GM19372 (cell line): Measurements from ENCODE around the gene DUSP12.
A peak's percentile ranks its signal among the peaks of the same experiment; 100 is the strongest.

Experiments
- ATAC-seq: cut with Tn5 transposase; IDR thresholded peaks from one replicate; pipeline ENCODE4 v1.9.1; 2021; ENCODE audit warnings: mild to moderate bottlenecking, low read depth, moderate library complexity; ENCODE audit not compliant: unreplicated experiment

Gene DUSP12

GRCh38 chr1:161726473-161727255, 22.9 kb upstream of the DUSP12 start:
- peak; percentile 46 for ATAC-seq

DNA sequence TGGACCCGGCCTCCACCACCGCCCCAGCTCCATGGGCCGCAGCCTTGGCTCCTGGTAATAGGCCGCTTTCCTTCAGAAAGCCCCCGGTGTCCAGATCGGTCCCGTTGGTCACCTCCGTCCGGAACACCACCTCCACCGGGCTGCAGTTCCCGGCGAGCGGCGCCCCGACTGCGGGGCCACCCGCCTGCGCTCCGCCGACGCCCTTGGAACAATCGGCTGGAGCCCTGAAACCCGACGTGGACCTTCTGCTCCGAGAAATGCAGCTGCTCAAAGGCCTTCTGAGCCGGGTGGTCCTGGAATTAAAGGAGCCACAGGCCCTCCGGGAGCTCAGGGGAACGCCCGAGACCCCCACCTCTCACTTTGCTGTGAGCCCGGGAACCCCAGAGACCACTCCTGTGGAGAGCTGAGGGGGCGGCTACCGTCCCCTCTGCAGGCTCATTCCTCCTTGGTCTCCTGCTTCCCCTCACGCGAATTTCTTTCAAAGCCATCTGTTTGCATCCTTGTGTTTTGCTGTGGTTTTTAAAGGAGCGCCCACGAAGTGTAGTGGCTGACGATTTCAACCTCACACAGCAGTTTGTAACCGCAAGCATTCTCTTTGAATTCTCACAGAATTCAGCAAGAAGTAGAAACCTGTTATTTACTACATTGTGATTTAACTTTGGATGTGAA, 22.2 kb upstream of the DUSP12 start:
- peak; percentile 15 for ATAC-seq

GRCh38 chr1:161728376-161729226, 21.0 kb upstream of the DUSP12 start:
- no peak for ATAC-seq

DNA sequence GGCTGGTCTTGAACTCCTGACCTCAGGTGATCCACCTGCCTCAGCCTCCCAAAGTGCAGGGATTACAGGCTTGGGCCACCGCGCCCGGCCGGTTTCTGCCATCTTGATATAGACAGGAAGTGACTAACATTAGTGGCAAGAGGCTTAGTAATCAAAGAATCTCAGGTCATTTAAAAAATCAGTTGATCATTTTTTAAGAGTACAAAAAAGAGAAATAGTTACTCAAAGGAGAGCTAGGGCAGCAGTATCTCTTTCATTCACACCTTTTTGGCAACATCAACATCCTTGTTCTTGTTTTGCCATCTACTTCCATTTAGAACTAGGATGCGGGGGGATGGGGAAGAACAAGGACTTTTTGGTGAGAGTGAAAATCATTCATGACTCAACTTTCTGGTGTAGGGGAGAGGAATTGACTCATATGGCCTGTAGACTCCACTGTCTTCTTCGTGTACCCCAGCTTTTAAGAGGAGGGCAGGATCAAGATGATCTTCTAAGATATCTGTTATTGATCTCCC, 19.5 kb upstream of the DUSP12 start:
- ATAC-seq = no peak

DNA sequence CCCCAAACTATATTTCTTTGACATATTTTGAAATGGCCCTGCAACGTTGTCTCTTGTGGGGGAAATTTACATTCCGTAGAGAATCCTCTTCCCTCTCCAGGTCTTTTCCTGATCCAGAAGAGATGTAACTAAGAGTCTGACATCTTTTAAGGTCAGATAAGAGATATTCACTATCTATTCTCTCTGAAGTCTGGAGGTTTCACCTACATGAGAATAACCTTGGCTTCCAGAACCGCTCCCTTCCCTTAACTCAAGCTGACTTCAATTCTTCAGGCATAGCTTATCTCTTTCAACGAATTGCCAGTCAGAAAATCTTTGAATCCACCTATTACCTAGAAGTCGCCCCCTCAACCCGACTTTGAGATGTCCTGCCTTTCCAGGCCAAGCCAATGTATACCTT, 18.3 kb upstream of the DUSP12 start:
- no peak for ATAC-seq

DNA sequence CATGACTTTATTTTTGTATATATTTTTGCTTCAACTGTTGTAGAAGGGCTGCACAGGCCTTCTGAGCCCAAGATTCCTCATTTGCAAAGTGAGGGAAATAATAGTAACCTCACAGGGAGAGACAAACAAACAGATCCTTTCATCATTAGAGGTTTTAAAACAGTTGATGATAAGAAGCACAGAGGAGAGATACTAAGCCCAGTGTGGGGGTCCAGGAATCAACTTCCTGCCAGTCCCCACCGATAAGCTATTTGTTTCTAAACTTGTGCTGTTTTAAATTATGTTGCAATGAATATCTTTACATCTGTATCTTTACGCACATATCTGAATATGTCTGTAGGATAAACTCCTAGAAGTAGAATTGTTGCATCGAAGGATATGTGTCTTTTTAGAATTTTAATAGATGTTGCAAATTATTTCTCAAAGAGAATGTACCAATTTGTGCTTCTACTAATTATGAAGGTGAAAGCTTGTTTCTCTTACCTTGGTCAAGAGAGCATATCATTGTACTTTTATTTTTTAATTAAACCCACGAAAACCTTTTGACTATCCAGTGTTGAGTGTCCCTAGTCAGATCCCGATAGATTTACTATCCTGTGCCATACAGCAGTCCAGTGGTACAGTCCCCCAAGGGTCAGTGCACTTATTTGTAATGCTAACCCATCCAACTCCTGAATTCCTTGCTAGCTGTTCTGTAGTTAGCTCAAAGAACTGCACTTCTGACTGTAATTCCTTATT, 17.4 kb upstream of the DUSP12 start:
- no peak for ATAC-seq

DNA sequence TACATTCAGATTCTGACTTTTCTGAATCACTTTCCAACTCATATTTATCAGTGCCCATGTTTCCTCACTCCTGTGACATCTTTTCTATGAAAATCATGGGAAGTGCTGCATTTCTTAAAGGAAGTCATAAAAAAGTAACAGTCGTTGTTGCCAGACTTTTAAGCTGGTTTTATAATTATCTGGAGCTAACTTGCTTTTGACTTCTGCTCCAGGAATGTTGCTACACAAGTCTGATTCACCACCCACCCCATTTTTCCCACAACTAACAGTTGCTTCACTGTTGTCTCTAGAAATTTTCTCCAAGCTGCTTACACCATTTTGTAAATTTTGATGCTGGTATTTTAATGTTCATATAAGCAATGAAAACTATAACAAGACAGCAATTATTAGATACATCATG, 16.1 kb upstream of the DUSP12 start:
- ATAC-seq = no peak

- ATAC-seq = no peak
These were observed 13.7 kb upstream of the DUSP12 start for GRCh38 chr1:161735837-161736236.

GRCh38 chr1:161736335-161736969, 13.1 kb upstream of the DUSP12 start:
- no peak for ATAC-seq

DNA sequence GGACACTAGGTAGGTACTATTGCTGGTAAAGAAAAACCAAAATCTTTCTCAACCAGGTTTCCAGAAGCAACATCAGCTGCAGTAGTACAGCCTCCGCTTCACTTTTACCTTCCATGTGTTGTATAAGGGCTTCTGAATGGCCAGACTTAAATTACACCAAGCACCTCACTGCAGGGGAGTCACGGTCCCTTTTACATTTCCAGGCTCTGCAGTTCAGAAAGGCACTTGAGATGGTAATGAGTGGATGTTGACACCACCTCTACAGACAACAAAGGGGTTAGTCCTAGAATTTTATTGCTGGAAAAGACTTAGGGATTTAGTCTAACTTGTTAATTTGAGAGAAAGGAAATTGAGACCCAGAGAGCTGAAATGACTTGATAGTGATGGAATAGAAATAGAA, 12.0 kb upstream of the DUSP12 start:
- ATAC-seq = no peak

DNA sequence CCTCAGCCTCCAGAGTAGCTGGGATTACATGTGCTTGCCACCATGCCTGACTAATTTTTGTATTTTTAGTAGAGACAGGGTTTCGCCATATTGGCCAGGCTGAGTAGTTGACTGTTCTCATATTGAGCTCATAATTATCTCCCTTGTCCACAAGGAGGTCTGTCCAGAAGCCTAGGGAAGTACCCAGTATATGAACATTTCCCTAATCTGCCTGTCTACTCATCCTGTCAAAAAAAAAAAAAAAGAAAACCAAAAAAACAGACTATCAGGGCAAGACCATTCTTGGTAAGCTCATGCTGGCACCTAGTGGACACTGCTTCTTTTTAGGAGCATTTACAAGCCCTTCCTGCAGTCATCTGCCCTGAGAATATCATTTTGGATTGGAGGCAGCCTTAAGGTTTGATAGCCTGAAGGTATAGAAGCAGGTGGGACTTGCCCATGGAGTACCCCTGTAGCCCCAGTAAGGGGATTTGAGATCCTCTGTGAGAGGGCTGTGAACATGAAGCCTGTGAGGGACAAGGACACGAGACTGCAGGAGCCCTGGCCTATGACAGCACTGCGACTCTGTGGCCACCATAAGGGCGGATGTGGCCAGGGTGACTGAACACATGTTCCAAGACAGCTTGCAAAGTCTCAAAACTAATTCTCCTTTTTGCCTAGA, 10.8 kb upstream of the DUSP12 start:
- ATAC-seq = peak; percentile 63

DNA sequence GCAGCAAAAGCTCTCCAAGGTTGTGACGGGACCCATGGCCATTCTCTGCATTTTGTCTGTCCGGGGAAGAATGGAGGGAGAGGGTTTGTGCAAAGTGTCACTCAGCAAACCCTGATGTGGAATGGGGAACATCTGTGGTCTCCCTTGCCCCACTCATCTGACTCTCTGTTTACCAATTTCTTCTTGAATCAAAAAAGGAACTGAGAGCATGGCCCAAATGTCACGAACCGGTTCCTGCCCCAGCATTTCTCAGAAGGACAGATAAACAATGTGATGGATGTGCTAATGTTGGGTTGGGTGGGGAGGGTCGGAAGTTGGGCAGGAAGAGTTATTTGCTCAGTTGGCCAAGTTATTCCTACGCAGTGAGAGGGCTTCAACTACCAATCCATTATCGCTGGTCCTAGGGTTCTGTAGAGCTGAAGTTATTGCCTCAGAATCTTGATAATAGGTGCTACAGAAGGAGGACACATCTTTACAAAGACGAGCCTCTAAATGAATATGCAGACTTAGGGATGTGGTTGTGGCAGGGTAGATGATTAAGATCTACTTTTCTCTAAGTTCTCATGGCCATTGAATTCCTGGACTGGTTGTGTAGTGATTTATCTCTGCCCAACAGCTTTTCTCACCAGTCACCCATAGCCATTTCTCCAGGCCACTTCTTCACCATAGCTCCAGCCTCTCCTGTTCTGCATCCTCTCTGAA, 9.6 kb upstream of the DUSP12 start:
- no peak for ATAC-seq

GRCh38 chr1:161740921-161741320, 8.7 kb upstream of the DUSP12 start:
- no peak for ATAC-seq

DNA sequence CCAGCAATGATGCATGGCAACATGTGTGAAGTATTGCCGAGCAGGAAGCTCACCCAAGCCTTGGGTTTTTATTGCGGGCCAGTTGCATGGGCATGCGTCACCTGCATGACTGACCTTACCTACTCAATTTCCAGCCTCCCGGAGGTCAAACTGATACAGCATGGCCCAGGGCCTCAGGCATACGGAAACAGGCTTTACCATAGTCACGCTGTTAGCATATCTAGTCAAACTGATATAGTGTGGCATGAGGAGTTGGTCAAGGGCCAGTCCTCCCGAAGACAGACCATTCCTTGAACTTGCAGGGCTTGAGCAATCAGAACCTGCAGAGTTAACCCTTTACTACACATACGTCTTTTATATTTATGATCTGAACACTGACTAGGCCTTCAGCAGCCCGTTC, 6.4 kb upstream of the DUSP12 start:
- ATAC-seq = no peak

DNA sequence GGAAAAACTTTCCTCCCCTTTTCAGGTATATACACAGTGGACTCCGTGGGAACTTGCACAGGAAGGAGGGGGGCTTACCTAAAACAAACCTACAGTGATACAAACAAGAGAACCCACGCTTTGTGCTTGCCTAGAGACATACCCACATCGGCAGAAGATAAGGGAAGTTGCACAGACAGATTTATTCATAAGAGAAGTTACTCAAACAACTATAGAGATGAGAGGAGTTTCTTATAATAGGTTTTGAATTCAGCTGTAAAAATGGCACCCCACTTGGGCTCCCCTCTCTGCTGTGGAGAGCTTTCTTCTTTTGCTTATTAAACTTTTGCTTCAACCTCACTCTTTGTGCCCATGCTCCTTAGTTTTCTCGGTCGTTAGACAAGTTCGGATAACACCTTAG, 1.8 kb upstream of the DUSP12 start:
- no peak for ATAC-seq

GRCh38 chr1:161763522-161764098, 14.0 kb downstream of the DUSP12 start:
- no peak for ATAC-seq

DNA sequence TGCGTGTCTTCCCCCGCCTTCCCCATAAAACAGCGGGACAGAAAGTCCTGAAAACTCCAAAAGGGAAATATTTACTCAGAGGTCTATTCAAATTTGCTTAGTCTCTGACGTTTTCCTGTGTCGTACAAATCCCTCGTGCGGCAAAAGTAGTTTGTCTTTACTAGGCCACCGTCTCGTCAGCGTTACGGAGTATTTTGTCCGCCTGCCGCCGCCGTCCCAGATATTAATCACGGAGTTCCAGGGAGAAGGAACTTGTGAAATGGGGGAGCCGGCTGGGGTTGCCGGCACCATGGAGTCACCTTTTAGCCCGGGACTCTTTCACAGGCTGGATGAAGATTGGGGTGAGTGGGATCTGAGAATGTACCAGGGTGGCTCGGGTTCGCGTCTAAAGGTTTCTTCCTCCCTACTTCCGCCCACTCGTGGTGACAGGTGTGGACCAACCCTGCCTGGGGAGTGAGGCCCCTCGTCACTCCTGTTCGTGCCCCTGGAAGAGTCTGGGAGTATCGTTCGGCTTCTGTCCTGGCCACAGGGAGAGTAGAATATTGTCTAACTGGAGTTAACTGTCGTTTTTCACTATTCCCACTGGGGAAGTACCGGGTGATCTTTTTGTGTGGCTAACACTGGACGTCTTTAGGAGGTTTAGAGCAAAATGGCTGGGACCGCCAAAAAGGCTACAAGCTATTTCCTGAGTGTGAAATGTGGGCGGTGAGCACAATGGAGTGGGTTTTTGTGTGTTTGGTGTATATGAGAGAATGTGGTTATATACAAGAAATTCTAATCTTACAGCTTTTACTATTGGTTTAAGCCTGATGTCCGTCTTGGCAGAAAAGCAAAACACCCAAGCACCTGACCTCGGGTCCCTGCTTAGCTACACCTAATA, 16.8 kb downstream of the DUSP12 start, which contains the start of gene ATF6:
Gene ATF6 (plus strand): TSS at position 219 of the 880 bp plus-strand sequence. CDS start 41 bp downstream, at position 260.
- peak; percentile 66 for ATAC-seq
